ENCODE results near the gene NDUFAF8.

Gene NDUFAF8

DNA sequence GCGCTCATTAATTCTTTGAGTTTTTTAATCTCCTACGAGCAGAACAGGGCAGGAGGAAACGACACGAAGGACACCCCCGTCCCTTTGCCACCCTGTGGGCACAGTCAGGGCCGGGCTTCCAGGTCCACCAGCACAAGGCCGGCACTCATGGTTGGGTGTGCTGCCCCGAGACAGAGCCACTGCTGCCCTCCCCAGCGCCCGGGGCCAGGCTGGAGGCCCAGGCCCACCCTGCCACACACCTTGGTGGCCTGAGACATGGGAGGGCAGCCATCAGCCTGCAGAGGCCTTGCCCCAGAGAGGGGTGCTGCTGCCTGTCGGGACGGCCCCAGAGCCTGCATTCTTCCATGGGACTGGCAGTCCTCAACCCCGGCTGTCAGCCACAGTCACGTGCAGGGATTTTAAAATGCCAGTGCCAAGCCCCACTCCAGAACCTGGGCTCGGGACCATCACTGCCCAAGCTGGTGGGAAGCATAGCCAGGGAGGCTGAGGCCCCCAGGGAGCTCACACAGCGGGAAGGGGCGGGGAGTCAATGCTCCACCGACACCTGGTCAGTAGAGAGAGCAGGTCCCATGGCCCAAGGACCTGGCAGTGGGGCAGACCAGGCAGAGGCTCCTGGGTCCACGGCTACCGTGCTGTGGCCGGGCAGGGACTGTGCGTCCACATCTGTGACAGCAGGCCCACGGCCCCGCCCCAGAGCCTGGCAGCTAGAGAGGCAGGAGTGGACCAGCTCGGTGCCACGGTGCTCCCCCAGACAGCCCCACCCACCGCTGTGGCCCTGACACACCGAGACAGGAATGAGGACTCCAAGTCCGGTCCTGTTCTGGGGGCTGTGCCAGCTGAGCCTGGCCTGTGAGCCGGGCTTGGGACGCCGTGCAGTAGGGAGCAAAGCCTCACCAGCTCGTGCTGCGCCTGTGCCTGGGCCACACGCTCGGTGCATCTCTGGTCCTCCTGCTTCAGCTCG is 43.9 kb upstream of the NDUFAF8 start:
- no peak for TF ChIP-seq TAF1 (IDR thresholded peaks at IDR 0.05; ENCODE audit: borderline replicate concordance, insufficient read depth, low read length)
- TF ChIP-seq, protein P1, sequence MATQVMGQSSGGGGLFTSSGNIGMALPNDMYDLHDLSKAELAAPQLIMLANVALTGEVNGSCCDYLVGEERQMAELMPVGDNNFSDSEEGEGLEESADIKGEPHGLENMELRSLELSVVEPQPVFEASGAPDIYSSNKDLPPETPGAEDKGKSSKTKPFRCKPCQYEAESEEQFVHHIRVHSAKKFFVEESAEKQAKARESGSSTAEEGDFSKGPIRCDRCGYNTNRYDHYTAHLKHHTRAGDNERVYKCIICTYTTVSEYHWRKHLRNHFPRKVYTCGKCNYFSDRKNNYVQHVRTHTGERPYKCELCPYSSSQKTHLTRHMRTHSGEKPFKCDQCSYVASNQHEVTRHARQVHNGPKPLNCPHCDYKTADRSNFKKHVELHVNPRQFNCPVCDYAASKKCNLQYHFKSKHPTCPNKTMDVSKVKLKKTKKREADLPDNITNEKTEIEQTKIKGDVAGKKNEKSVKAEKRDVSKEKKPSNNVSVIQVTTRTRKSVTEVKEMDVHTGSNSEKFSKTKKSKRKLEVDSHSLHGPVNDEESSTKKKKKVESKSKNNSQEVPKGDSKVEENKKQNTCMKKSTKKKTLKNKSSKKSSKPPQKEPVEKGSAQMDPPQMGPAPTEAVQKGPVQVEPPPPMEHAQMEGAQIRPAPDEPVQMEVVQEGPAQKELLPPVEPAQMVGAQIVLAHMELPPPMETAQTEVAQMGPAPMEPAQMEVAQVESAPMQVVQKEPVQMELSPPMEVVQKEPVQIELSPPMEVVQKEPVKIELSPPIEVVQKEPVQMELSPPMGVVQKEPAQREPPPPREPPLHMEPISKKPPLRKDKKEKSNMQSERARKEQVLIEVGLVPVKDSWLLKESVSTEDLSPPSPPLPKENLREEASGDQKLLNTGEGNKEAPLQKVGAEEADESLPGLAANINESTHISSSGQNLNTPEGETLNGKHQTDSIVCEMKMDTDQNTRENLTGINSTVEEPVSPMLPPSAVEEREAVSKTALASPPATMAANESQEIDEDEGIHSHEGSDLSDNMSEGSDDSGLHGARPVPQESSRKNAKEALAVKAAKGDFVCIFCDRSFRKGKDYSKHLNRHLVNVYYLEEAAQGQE (IDR thresholded peaks at IDR 0.05; ENCODE audit: insufficient read depth in 1 of 2, low read depth in 2 of 2, low read length in 2 of 2): no peak
- no peak for TF ChIP-seq POLR2AphosphoS5 (IDR thresholded peaks at IDR 0.05; ENCODE audit: low read depth, low read length)
- no peak for TF ChIP-seq SIN3A (IDR thresholded peaks at IDR 0.05; ENCODE audit: borderline replicate concordance, insufficient read depth, low read length)
- no peak for TF ChIP-seq FOXP2 (optimal IDR thresholded peaks at IDR 0.05; ENCODE audit: borderline replicate concordance, extremely low read depth, extremely low read length, insufficient read depth)

DNA sequence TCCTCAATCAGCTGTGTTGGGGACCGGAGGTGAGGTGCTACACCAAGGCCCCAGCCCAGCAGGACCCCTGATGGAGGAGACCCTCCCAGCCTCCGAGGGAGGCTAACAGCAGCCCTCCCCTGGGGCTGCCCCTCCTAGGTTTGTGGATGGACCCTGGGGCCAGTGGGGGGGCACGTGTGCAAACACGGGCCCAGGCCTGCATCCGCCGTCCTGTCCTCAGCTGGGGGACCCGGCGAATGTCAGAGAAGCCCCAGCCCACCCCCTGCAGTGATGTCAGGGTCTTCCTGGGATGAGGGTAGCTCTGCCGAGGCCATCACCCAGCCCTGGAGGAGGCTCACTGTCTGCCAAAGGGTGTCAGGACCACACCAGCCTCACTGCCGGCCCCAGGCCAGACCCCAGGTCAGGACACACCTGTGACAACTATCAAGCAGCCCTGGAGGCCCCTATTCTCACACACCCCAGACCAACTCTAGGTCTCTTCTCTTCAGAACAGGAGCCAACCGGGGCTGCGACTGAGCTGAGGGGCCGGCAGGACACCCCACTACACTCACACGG is 43.1 kb upstream of the NDUFAF8 start:
- TF ChIP-seq SIN3A (IDR thresholded peaks at IDR 0.05; ENCODE audit: borderline replicate concordance, insufficient read depth, low read length) (no peak), POLR2AphosphoS5 (IDR thresholded peaks at IDR 0.05; ENCODE audit: low read depth, low read length) (no peak), TAF1 (IDR thresholded peaks at IDR 0.05; ENCODE audit: borderline replicate concordance, insufficient read depth, low read length) (no peak), FOXP2 (optimal IDR thresholded peaks at IDR 0.05; ENCODE audit: borderline replicate concordance, extremely low read depth, extremely low read length, insufficient read depth) (no peak)
- TF ChIP-seq, protein P1 (IDR thresholded peaks at IDR 0.05; ENCODE audit: insufficient read depth in 1 of 2, low read depth in 2 of 2, low read length in 2 of 2): no peak

DNA sequence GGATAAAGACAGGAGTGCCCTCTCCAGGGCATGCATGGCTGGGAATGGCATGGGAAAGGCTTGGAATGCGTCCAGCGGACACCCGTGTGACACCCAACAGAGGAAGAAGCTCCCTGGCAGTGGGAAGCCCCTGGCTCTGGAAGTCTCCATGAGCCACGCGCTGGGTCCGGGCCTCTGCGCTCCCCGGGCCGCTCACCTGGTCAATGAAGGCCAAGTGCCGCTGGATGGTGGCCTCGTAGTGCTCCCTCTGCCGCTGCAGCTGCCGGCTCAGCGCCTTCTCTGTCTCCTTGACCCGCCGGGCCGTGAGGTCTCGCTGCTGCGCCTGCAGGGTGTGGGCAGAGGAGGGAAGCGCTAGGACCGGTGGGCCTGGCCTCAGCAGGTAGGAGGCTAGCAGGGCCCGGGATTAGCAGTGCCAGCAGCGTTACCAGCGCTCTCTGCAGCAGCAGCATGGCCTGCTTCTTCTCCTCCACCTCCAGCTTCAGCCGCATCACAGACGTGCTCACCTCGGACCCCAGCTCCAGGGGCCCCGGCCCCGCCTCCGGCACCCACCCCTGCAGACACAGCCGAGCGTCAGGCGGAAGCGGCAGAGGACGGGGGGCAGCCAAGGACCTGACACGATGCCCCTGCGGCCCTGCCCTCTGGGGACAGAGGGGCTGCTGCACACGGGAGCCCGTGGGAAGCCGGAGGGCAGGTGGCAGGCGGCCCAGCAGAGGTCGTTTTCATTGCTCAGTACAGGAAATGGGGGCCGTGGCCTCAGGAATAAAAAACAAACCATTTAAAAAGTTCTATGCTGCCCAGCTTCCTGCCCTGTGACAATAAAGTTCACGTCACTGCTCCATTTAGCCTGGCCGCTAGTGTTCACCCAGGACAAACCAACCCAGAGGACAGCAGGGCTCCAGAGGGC is 42.4 kb upstream of the NDUFAF8 start:
- TF ChIP-seq, protein P1 (IDR thresholded peaks at IDR 0.05; ENCODE audit: insufficient read depth in 1 of 2, low read depth in 2 of 2, low read length in 2 of 2): no peak
- TF ChIP-seq SIN3A (IDR thresholded peaks at IDR 0.05; ENCODE audit: borderline replicate concordance, insufficient read depth, low read length) (no peak), POLR2AphosphoS5 (IDR thresholded peaks at IDR 0.05; ENCODE audit: low read depth, low read length) (no peak), TAF1 (IDR thresholded peaks at IDR 0.05; ENCODE audit: borderline replicate concordance, insufficient read depth, low read length) (no peak), FOXP2 (optimal IDR thresholded peaks at IDR 0.05; ENCODE audit: borderline replicate concordance, extremely low read depth, extremely low read length, insufficient read depth) (no peak)

DNA sequence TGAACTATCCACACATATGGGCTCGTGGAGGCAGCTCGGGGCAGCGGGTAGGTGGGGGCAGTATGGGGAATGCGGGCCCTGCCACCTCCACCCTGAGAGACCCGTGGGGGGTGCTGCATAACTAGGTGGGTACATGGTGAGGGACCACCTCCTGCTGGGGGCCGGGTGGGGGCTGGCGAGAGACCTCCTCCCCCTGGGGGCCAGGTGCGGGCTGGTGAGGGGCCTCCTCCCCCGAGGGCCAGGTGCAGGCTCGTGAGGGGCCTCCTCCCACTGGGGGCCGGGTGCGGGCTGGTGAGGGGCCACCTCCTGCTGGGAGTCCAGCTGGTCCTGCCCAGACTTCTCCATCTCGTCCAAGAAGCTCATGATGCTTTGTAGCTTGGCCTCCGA is 41.7 kb upstream of the NDUFAF8 start:
- TF ChIP-seq, protein P1 (IDR thresholded peaks at IDR 0.05; ENCODE audit: insufficient read depth in 1 of 2, low read depth in 2 of 2, low read length in 2 of 2): no peak
- TF ChIP-seq FOXP2 (optimal IDR thresholded peaks at IDR 0.05; ENCODE audit: borderline replicate concordance, extremely low read depth, extremely low read length, insufficient read depth) (no peak), TAF1 (IDR thresholded peaks at IDR 0.05; ENCODE audit: borderline replicate concordance, insufficient read depth, low read length) (no peak), POLR2AphosphoS5 (IDR thresholded peaks at IDR 0.05; ENCODE audit: low read depth, low read length) (no peak), SIN3A (IDR thresholded peaks at IDR 0.05; ENCODE audit: borderline replicate concordance, insufficient read depth, low read length) (no peak)
